SK-N-SH treated with all-trans-retinoic acid at 6 μM for 48 hours (cell line): ENCODE data around the gene ALG14.

Experiments used
- ARNTL ChIP-seq: fragments of 450-650 bp; formaldehyde crosslinking; IDR thresholded peaks from 2 replicates; pipeline ENCODE4 v1.5.0; 2020; ENCODE audit warnings: low read depth, mild to moderate bottlenecking, moderate library complexity, borderline replicate concordance
- CREB5 ChIP-seq: fragments of 250-450 bp; sonication (Bioruptor Pico); IDR thresholded peaks from 2 replicates; pipeline ENCODE4 v1.5.1; 2020; ENCODE audit warnings: low read depth, mild to moderate bottlenecking, moderate library complexity
- CSDC2 ChIP-seq: fragments of 250-450 bp; sonication (Bioruptor Pico); IDR thresholded peaks from 2 replicates; pipeline ENCODE4 v1.5.0; 2020; ENCODE audit warnings: mild to moderate bottlenecking, moderate library complexity
- ESRRG ChIP-seq: fragments of 250-450 bp; sonication (Bioruptor Pico); IDR thresholded peaks from 2 replicates; pipeline ENCODE4 v1.6.1; 2021; ENCODE audit warnings: mild to moderate bottlenecking
- PATZ1 ChIP-seq: fragments of 250-450 bp; sonication (Bioruptor Pico); IDR thresholded peaks from 2 replicates; pipeline ENCODE4 v1.8.0; 2020; ENCODE audit warnings: mild to moderate bottlenecking, moderate library complexity, borderline replicate concordance
- RARB ChIP-seq: fragments of 250-450 bp; sonication (Bioruptor Pico); IDR thresholded peaks from 2 replicates; pipeline ENCODE4 v1.8.0; 2021; ENCODE audit warnings: mild to moderate bottlenecking, moderate library complexity
- SNAI2 ChIP-seq: fragments of 250-450 bp; sonication (Bioruptor Pico); IDR thresholded peaks from 2 replicates; pipeline ENCODE4 v1.5.0; 2020; ENCODE audit warnings: mild to moderate bottlenecking, moderate library complexity
- TSHZ2 ChIP-seq: fragments of 250-450 bp; sonication (Bioruptor Pico); IDR thresholded peaks from 2 replicates; pipeline ENCODE4 v1.5.0; 2020; ENCODE audit warnings: mild to moderate bottlenecking, moderate library complexity
- ZFP3 ChIP-seq: fragments of 250-450 bp; sonication (Bioruptor Pico); IDR thresholded peaks from 2 replicates; pipeline ENCODE4 v1.5.0; 2020; ENCODE audit warnings: mild to moderate bottlenecking, moderate library complexity
- ZFP30 ChIP-seq: fragments of 450-650 bp; formaldehyde crosslinking; IDR thresholded peaks from 2 replicates; pipeline ENCODE4 v1.5.0; 2022; ENCODE audit warnings: mild to moderate bottlenecking, moderate library complexity
- ZNF8 ChIP-seq: fragments of 450-650 bp; formaldehyde crosslinking; IDR thresholded peaks from 2 replicates; pipeline ENCODE4 v1.5.0; 2020; ENCODE audit warnings: mild to moderate bottlenecking, moderate library complexity

- no peak for TF ChIP-seq PATZ1 (CRISPR knock-in tag)
- TF ChIP-seq CSDC2 = no peak
- TF ChIP-seq CREB5 (CRISPR knock-in tag) = no peak
- TF ChIP-seq TSHZ2 = no peak
- no peak for TF ChIP-seq SNAI2
- TF ChIP-seq ZFP3 (CRISPR knock-in tag) = no peak
- no peak for TF ChIP-seq ZFP30
- TF ChIP-seq ARNTL (CRISPR knock-in tag) = no peak
- no peak for TF ChIP-seq ZNF8
- TF ChIP-seq ESRRG (CRISPR knock-in tag) = no peak
- no peak for TF ChIP-seq RARB (CRISPR knock-in tag)
These were observed 38.9 kb downstream of the ALG14 start for GRCh38 chr1:95033843-95034242.
